LNCaP clone FGC (cell line): ENCODE results near the gene CDCA5.
A peak's percentile ranks its signal among the peaks of the same experiment; 100 is the strongest.

ENCODE experiments used
- DNase-seq: peaks from one replicate; pipeline ENCODE4 v3.0.0-alpha.2; 2011; ENCODE audit warnings: low read depth
- H3K4me3 ChIP-seq: 2 replicates; pipeline ENCODE4 v1.5.1; 2011; ENCODE audit warnings: mild to moderate bottlenecking, low read depth, low read length, control low read depth
- TF ChIP-seq, protein P1 (sequence below): IDR thresholded peaks from 2 replicates; pipeline ENCODE4 v1.5.1; 2012; ENCODE audit warnings: mild to moderate bottlenecking; ENCODE audit not compliant: control insufficient read depth, insufficient read depth; ENCODE audit errors: extremely low read depth

Gene CDCA5

DNA sequence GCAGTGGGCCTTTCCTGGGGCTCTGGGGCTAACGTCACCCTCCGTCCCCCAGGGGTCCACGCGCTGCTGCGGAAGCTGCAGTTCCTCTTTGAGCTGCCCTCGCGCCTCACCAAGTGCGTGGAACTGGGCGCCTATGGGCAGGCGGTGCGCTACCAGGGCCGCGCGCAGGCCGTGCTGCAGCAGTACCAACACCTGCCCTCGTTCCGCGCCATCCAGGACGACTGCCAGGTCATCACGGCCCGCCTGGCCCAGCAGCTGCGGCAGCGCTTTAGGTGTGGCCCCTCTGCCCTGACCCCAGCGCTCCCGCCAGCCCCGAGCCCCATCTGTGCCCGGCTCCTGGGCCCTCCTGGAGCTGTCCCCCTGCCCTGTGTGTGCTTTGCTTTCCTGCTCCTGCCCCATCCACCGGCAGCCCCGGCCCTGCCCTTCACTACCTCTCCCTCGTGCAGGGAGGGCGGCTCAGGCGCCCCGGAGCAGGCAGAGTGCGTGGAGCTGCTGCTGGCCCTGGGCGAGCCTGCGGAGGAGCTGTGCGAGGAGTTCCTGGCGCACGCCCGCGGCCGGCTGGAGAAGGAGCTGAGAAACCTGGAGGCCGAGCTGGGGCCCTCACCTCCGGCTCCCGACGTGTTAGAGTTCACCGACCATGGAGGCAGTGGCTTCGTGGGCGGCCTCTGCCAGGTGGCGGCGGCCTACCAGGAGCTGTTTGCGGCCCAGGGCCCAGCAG lies 24.1 kb upstream of the CDCA5 start:
- no peak for DNase-seq
- TF ChIP-seq, protein P1, sequence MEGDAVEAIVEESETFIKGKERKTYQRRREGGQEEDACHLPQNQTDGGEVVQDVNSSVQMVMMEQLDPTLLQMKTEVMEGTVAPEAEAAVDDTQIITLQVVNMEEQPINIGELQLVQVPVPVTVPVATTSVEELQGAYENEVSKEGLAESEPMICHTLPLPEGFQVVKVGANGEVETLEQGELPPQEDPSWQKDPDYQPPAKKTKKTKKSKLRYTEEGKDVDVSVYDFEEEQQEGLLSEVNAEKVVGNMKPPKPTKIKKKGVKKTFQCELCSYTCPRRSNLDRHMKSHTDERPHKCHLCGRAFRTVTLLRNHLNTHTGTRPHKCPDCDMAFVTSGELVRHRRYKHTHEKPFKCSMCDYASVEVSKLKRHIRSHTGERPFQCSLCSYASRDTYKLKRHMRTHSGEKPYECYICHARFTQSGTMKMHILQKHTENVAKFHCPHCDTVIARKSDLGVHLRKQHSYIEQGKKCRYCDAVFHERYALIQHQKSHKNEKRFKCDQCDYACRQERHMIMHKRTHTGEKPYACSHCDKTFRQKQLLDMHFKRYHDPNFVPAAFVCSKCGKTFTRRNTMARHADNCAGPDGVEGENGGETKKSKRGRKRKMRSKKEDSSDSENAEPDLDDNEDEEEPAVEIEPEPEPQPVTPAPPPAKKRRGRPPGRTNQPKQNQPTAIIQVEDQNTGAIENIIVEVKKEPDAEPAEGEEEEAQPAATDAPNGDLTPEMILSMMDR = no peak
- H3K4me3 ChIP-seq = peak overlapping the region; percentile 53

DNA sequence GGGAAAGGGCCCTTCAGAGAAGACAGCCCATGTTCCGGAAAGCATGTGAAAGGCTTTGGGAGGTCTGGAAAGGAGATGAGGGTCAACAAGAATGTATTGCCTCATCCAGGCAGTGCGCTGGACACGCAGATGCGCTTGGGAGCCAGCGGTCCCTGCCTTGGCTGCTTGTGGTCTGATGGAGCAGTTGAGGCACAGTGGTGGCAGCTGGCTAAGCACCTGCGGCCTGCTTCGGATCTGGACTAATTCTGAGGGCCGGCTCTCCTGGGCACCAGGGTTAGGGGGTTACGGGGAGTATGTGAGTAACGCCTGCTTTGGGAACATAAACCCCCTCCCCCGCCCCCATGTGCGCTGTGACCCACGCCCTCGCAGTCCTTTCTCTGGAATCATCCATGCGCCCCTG lies 23.2 kb upstream of the CDCA5 start:
- no peak overlapping the region for H3K4me3 ChIP-seq
- TF ChIP-seq, protein P1 = no peak

DNA sequence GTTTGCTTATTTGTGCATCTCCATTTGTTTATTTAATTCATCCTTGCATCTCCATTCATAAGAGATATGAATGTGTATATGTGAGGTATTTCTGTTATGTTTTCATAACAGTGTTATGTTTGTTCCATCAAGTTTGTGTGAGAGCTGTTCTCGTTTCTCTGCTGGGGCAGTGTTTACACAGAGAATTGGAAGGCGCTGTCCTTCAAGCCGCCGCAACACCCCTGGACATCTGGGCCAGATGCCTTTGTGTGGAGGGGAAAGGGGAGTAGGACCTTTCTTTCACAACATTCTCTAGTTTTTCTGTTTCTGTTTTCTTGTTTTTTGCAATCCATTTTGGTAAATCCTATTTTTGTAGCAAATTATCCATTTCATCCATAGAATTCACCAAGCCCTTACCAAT lies 20.8 kb upstream of the CDCA5 start:
- TF ChIP-seq, protein P1 = no peak
- DNase-seq = no peak
- no peak overlapping the region for H3K4me3 ChIP-seq

More for the DNA sequence above, 23.2 kb upstream of the CDCA5 start:
- DNase-seq = no peak

DNA sequence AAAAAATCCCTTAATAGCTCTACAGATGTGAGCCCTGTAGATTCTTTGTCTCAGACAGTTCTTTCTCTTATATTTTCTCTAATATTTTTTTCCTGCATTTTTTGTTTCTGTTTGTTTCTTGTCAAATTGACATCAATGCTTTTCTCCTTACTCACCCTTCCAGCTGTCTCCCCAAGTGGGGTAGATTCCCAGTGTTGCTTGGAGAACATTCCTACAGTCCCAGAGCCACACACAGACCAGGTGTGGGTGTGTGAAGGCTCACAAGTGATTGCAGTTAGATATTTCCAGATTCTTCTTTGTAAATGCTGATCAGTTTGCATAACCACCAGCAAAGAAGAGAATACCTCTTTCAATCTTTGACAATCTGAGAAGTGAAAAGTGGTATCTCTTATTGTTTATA lies 19.6 kb upstream of the CDCA5 start:
- DNase-seq = no peak
- TF ChIP-seq, protein P1 = no peak
- H3K4me3 ChIP-seq = no peak overlapping the region

- DNase-seq = peak; percentile 92
- TF ChIP-seq, protein P1 = no peak
- peak overlapping the region; percentile 12 for H3K4me3 ChIP-seq
These were observed 18.6 kb upstream of the CDCA5 start for GRCh38 chr11:65102142-65103095.

- peak; percentile 75 for DNase-seq
- no peak overlapping the region for H3K4me3 ChIP-seq
- TF ChIP-seq, protein P1 = 0 out of 2 replicates have a peak, but pooled peaks have one; percentile 9
These were observed 17.0 kb upstream of the CDCA5 start for GRCh38 chr11:65100674-65101350.
